A549 (cell line): ENCODE measurements around the gene DNAJC10. TPM values are rescaled to one million over a fixed set of nuclear protein-coding genes. Genes with fewer than 3 reads are reported as not detected.

Experiments
- ATAC-seq, 2 experiments: fragments of 200-7000 bp in 1 of 2; fragments of >200 bp in 1 of 2; cut with Nextera tagmentation in 1 of 2; cut with Tn5 transposase in 1 of 2; 3 replicates each; pipeline versions ENCODE4 v1.8.0 to v1.9.1; 2018 to 2020; ENCODE audit warnings: mild to moderate bottlenecking in 1 of 2, moderate library complexity in 1 of 2
- CTCF ChIA-PET: fragments of 300-600 bp; sonication (Branson Sonifier 250); formaldehyde crosslinking; extraction: SDS; loops from one replicate; lab custom pipeline; 2021; ENCODE audit warnings: antibody characterized with exemption, inconsistent platforms; lab: Yijun Ruan, JAX
- POLR2A ChIA-PET: fragments of 350-600 bp; formaldehyde crosslinking; extraction: SDS; loops from one replicate; lab custom pipeline; 2021; ENCODE audit warnings: antibody characterized with exemption, inconsistent platforms; lab: Yijun Ruan, JAX
- DNase-seq, 2 experiments: peaks; one replicate each; pipeline versions ENCODE4 v3.0.0 to v3.0.0-alpha.2; 2011 to 2016; ENCODE audit warnings: low read depth in 1 of 2, low spot score in 1 of 2
- FAIRE-seq: peaks from 2 replicates; lab custom pipeline; 2011; peaks lifted over from hg19 to GRCh38; lab: Jason Lieb, UNC
- H3K27ac ChIP-seq, 2 experiments: fragments of >200 bp; sonication (Bioruptor Twin); formaldehyde crosslinking; 3 replicates each; pipeline ENCODE4 v1.5.1; 2016 to 2017
- H3K4me1 ChIP-seq: fragments of >200 bp; sonication (Bioruptor Twin); formaldehyde crosslinking; 3 replicates; pipeline ENCODE4 v1.6.1; 2016
- H3K4me2 ChIP-seq: fragments of >200 bp; sonication (Bioruptor Twin); formaldehyde crosslinking; 3 replicates; pipeline ENCODE4 v1.6.1; 2016
- H3K4me3 ChIP-seq: fragments of >200 bp; sonication (Bioruptor Twin); formaldehyde crosslinking; 3 replicates; pipeline ENCODE4 v1.5.1; 2016
- H3K9me3 ChIP-seq: fragments of >200 bp; sonication (Bioruptor Twin); formaldehyde crosslinking; 3 replicates; pipeline ENCODE4 v1.6.1; 2016
- CBX2 ChIP-seq: fragments of 200-600 bp; sonication (generic); IDR thresholded peaks from 2 replicates; pipeline ENCODE4 v1.6.1; 2016; ENCODE audit warnings: low read depth, mild to moderate bottlenecking, borderline replicate concordance
- EHF ChIP-seq: fragments of 250-450 bp; sonication (Bioruptor Pico); IDR thresholded peaks from 2 replicates; pipeline ENCODE4 v1.5.0; 2020; ENCODE audit warnings: mild to moderate bottlenecking
- ESRRA ChIP-seq: fragments of 150-350 bp; IDR thresholded peaks from 2 replicates; pipeline ENCODE4 v1.6.1; 2014; ENCODE audit warnings: mild to moderate bottlenecking, low read length, borderline replicate concordance
- GATA3 ChIP-seq: IDR thresholded peaks from 2 replicates; pipeline ENCODE4 v1.6.1; 2012; ENCODE audit warnings: borderline replicate concordance
- JUN ChIP-seq, 2 experiments: fragments of >200 bp; sonication (Bioruptor Twin); formaldehyde crosslinking; IDR thresholded peaks; 2 replicates in 1 of 2; 3 replicates in 1 of 2; pipeline ENCODE4 v1.6.1; 2016 to 2017
- KDM5A ChIP-seq: fragments of 200-600 bp; sonication (generic); IDR thresholded peaks from 2 replicates; pipeline ENCODE4 v1.6.1; 2016; ENCODE audit warnings: antibody characterized with exemption, mild to moderate bottlenecking
- MAZ ChIP-seq: fragments of 150-350 bp; IDR thresholded peaks from 2 replicates; pipeline ENCODE4 v1.6.1; 2014; ENCODE audit warnings: antibody characterized with exemption, low read depth, low read length, borderline replicate concordance
- MYC ChIP-seq: IDR thresholded peaks from 2 replicates; pipeline ENCODE4 v1.6.1; 2012; ENCODE audit warnings: mild to moderate bottlenecking, inconsistent platforms, low read length, improper control_type of control experiment, borderline replicate concordance
- NFE2L2 ChIP-seq: fragments of 150-350 bp; conservative IDR thresholded peaks from 2 replicates; pipeline ENCODE4 v1.6.1; 2014; ENCODE audit warnings: low read length
- PHF8 ChIP-seq: fragments of 200-600 bp; sonication (generic); IDR thresholded peaks from 2 replicates; pipeline ENCODE4 v1.6.1; 2016; ENCODE audit warnings: low read depth, mild to moderate bottlenecking, antibody characterized with exemption, moderate library complexity, borderline replicate concordance
- POLR2A ChIP-seq: IDR thresholded peaks from 2 replicates; pipeline ENCODE4 v1.6.1; 2012; ENCODE audit warnings: mild to moderate bottlenecking, low read length
- POLR2AphosphoS2 ChIP-seq: conservative IDR thresholded peaks from 2 replicates; pipeline ENCODE4 v1.6.1; 2012; ENCODE audit warnings: low read length, improper control_type of control experiment, inconsistent platforms
- RAD21 ChIP-seq, 2 experiments: fragments of >200 bp in 1 of 2; sonication (Bioruptor Twin) in 1 of 2; formaldehyde crosslinking in 1 of 2; IDR thresholded peaks in 1 of 2; conservative IDR thresholded peaks in 1 of 2; 2 replicates in 1 of 2; 3 replicates in 1 of 2; pipeline ENCODE4 v1.6.1; 2012 to 2018; ENCODE audit warnings: inconsistent platforms in 1 of 2
- RARB ChIP-seq: fragments of 250-450 bp; sonication (Bioruptor Pico); IDR thresholded peaks from 2 replicates; pipeline ENCODE4 v1.8.0; 2021; ENCODE audit warnings: mild to moderate bottlenecking, moderate library complexity
- SMC3 ChIP-seq: fragments of >200 bp; sonication (Bioruptor Twin); formaldehyde crosslinking; IDR thresholded peaks from 3 replicates; pipeline ENCODE4 v1.6.1; 2018; ENCODE audit warnings: inconsistent platforms
- TFCP2L1 ChIP-seq: fragments of 250-450 bp; sonication (Bioruptor Pico); IDR thresholded peaks from 2 replicates; pipeline ENCODE4 v1.5.0; 2021; ENCODE audit warnings: mild to moderate bottlenecking
- TP53 ChIP-seq: fragments of 250-450 bp; sonication (Bioruptor Pico); IDR thresholded peaks from 2 replicates; pipeline ENCODE4 v1.5.0; 2021; ENCODE audit warnings: mild to moderate bottlenecking, moderate library complexity
- ZNF302 ChIP-seq: fragments of 250-450 bp; sonication (Bioruptor Pico); IDR thresholded peaks from 2 replicates; pipeline ENCODE4 v1.9.0; 2021; ENCODE audit warnings: inconsistent platforms, mild to moderate bottlenecking, moderate library complexity
- WGBS: methylation state at CpG from one replicate; pipeline ENCODE4 v1.1.6; 2017; ENCODE audit errors: missing lambda C conversion rate; 5-methylcytosine and 5-hydroxymethylcytosine counted together
- polyA minus RNA-seq: library from RNA; depleted of rRNA, polyadenylated mRNA; stranded (reverse); fragments of >200 nt; gene quantifications from 2 replicates; pipeline ENCODE4 v1.2.3, GENCODE V29; 2011; rRNA and poly(A)+ RNA removed
- polyA plus RNA-seq, 4 experiments: library from polyadenylated mRNA; depleted of rRNA in 3 of 4; stranded (reverse); fragments of >200 nt; fragmentation: RNase III in 1 of 4; extraction: RNeasy Plus Mini Kit Qiagen cat#74134 plus additional on column Dnase treatment in 1 of 4; gene quantifications; 2 replicates in 3 of 4; 3 replicates in 1 of 4; pipeline ENCODE4 v1.2.3, GENCODE V29; 2011 to 2017
- TF ChIP-seq, protein P1 (sequence below): fragments of >200 bp; sonication (Bioruptor Twin); formaldehyde crosslinking; IDR thresholded peaks from 3 replicates; pipeline ENCODE4 v1.6.1; 2016
- TF ChIP-seq, protein P2 (sequence below): IDR thresholded peaks from 2 replicates; pipeline ENCODE4 v1.6.1; 2012
- TF ChIP-seq, protein P3 (sequence below): fragments of >200 bp; sonication (Bioruptor Twin); formaldehyde crosslinking; IDR thresholded peaks from 3 replicates; pipeline ENCODE4 v1.5.1; 2016

Gene DNAJC10, protein sequence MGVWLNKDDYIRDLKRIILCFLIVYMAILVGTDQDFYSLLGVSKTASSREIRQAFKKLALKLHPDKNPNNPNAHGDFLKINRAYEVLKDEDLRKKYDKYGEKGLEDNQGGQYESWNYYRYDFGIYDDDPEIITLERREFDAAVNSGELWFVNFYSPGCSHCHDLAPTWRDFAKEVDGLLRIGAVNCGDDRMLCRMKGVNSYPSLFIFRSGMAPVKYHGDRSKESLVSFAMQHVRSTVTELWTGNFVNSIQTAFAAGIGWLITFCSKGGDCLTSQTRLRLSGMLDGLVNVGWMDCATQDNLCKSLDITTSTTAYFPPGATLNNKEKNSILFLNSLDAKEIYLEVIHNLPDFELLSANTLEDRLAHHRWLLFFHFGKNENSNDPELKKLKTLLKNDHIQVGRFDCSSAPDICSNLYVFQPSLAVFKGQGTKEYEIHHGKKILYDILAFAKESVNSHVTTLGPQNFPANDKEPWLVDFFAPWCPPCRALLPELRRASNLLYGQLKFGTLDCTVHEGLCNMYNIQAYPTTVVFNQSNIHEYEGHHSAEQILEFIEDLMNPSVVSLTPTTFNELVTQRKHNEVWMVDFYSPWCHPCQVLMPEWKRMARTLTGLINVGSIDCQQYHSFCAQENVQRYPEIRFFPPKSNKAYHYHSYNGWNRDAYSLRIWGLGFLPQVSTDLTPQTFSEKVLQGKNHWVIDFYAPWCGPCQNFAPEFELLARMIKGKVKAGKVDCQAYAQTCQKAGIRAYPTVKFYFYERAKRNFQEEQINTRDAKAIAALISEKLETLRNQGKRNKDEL
- polyA plus RNA-seq (2011; rRNA removed) (99.9 and 126 TPM in 2 replicates), polyA plus RNA-seq (2017; fragmentation: RNase III; extraction: RNeasy Plus Mini Kit Qiagen cat#74134 plus additional on column Dnase treatment) (64.1 to 70.1 TPM (median 66.7 TPM) in 3 replicates), polyA minus RNA-seq (37.1 and 39.8 TPM in 2 replicates)
- polyA plus RNA-seq (2012; cell fraction: cytosol; rRNA removed) = 16.1 TPM in 2 replicates
- 8.9 and 17.0 TPM in 2 replicates for polyA plus RNA-seq (2012; cell fraction: nucleus; rRNA removed)

DNA sequence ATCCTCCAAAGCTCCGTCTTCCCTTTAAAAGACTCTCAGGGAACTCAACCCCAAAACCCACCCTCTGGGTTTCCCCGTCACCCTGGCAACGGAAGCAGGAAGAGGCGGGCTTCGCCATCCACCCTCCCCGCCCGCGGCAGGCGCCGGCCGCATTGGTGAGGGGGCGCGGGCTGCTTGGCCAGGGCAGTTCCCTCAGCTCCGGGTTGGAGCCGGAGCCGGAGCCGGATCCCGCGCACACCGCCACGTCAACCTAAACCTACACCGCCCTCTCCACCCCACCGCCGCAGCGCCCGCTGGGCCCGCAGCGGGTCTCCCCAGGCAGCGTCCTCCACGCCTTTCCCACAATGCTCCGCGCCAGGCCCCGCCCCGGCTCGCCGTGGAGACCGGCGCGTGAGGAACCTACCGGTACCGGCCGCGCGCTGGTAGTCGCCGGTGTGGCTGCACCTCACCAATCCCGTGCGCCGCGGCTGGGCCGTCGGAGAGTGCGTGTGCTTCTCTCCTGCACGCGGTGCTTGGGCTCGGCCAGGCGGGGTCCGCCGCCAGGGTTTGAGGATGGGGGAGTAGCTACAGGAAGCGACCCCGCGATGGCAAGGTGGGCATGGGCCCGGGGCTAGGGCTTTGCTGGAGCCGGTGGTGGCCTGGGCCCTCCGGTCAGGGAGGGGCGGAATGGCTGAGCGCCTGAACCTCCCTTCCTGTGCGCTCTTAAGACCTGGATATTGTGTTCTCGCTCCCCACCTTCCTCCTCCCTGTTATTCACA lies at the start of gene DNAJC10:
DNAJC10 (plus strand) TSS at position 366 of the 758 bp plus-strand sequence. CDS start 1,830 bp downstream, outside the sequence.
- 2% methylated on average over 13 of the region's 69 CpGs for WGBS
- peak within 1 kb of the TSS; percentile 89 for H3K4me2 ChIP-seq
- DNase-seq (peak; percentile 71 to 89), ATAC-seq (peak; percentile 96), FAIRE-seq (no peak)
- peak within 1 kb of the TSS; percentile 97 for H3K4me3 ChIP-seq
- peak within 1 kb of the TSS; percentile 92 to 97 for H3K27ac ChIP-seq
- 0 out of 2 replicates have a peak, but pooled peaks have one; percentile 10 for TF ChIP-seq TFCP2L1 (CRISPR knock-in tag)
- peak; percentile 72; the same call in 1 of the 2 replicates for TF ChIP-seq MYC
- peak; percentile 85 to 92; a peak in 4 of 5 replicates for TF ChIP-seq JUN (IDR thresholded peaks at IDR 0.05)
- no peak for TF ChIP-seq GATA3
- TF ChIP-seq ZNF302 = no peak
- TF ChIP-seq, protein P1, sequence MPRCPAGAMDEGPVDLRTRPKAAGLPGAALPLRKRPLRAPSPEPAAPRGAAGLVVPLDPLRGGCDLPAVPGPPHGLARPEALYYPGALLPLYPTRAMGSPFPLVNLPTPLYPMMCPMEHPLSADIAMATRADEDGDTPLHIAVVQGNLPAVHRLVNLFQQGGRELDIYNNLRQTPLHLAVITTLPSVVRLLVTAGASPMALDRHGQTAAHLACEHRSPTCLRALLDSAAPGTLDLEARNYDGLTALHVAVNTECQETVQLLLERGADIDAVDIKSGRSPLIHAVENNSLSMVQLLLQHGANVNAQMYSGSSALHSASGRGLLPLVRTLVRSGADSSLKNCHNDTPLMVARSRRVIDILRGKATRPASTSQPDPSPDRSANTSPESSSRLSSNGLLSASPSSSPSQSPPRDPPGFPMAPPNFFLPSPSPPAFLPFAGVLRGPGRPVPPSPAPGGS = peak; percentile 74
- TF ChIP-seq, protein P2, sequence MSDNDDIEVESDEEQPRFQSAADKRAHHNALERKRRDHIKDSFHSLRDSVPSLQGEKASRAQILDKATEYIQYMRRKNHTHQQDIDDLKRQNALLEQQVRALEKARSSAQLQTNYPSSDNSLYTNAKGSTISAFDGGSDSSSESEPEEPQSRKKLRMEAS = peak; percentile 69
- TF ChIP-seq TP53 = 0 out of 2 replicates have a peak, but pooled peaks have one; percentile 64
- peak; percentile 42; the same call in 1 of the 2 replicates for TF ChIP-seq KDM5A
- no peak for TF ChIP-seq NFE2L2
- peak; percentile 98 for TF ChIP-seq POLR2A
- peak; percentile 86 for TF ChIP-seq PHF8
- H3K4me1 ChIP-seq = peaks cover 20% of the 10 kb centered on the region
- no peaks in the 10 kb centered on the region for H3K9me3 ChIP-seq
- ChIA-PET POLR2A (interaction anchor here (0.5 to 1.6 kb wide), 12 partner anchors 9 to 1735 kb away, joined by 3 to 4 read pairs (median 4); no protein-coding TSS in a partner anchor), CTCF (interaction anchor here (1.3 to 3.4 kb wide), 3 partner anchors 47 to 264 kb away, joined by 4 to 12 read pairs (median 5); no protein-coding TSS in a partner anchor)

DNA sequence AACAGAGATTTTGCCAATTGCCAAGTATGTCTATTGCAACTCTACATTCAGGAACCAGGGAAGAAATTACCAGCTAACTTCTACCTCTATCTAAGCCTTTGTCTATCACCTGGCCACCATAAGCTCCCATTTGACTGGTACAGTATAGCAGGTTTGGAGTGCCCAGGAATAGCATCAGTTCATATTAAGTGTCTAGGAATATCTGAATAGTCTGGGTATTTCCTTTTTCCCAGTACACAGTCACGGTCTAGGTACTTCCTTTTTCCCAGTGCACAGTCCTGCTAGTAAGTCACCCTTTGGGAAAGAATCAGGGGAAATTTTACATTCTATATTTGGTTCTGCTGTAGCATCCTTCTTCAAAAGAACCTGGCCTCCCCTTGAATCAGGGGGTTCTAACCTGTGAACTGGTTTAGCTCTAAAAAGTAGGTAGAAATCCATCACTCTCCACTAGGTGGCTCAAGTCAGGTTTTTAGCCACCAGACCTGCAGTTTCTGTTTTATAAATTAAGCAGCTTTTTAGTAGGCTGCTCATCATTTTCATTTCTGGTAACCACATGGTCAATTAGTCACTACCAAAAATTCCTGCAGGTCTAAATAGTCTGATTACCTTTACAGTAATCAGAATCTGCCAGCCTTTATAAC lies 49.3 kb upstream of the DNAJC10 start:
- Histone ChIP-seq H3K4me1 (no peaks in the 10 kb centered on the region), H3K4me2 (no peak overlapping the region), H3K27ac (no peak overlapping the region), H3K4me3 (no peak overlapping the region), H3K9me3 (no peaks in the 10 kb centered on the region)
- TF ChIP-seq ESRRA (no peak), POLR2AphosphoS2 (no peak), RAD21 (conservative IDR thresholded peaks at IDR 0.05 in 1 of 2, IDR thresholded peaks at IDR 0.05 in 1 of 2) (peak; percentile 25 to 34; a peak in 2 of 5 replicates), CBX2 (no peak), RARB (CRISPR knock-in tag) (no peak), TP53 (no peak), EHF (CRISPR knock-in tag) (no peak), MAZ (no peak), SMC3 (peak; percentile 35; the same call in 2 of the 3 replicates)
- TF ChIP-seq, protein P3, sequence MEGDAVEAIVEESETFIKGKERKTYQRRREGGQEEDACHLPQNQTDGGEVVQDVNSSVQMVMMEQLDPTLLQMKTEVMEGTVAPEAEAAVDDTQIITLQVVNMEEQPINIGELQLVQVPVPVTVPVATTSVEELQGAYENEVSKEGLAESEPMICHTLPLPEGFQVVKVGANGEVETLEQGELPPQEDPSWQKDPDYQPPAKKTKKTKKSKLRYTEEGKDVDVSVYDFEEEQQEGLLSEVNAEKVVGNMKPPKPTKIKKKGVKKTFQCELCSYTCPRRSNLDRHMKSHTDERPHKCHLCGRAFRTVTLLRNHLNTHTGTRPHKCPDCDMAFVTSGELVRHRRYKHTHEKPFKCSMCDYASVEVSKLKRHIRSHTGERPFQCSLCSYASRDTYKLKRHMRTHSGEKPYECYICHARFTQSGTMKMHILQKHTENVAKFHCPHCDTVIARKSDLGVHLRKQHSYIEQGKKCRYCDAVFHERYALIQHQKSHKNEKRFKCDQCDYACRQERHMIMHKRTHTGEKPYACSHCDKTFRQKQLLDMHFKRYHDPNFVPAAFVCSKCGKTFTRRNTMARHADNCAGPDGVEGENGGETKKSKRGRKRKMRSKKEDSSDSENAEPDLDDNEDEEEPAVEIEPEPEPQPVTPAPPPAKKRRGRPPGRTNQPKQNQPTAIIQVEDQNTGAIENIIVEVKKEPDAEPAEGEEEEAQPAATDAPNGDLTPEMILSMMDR = peak; percentile 48
- CTCF ChIA-PET = interaction anchor here (0.7 to 2.4 kb wide), 14 partner anchors 9 to 480 kb away, joined by 3 to 12 read pairs (median 4); partner anchors contain the start of gene DNAJC10
- 85% methylated on average over 1 of the region's 1 CpG for WGBS
- ATAC-seq (peak; percentile 75 to 87; a peak in 4 of 6 replicates), FAIRE-seq (no peak), DNase-seq (peak; percentile 10 to 29)
- POLR2A ChIA-PET = interaction anchor here (0.6 to 0.7 kb wide), 2 partner anchors 49 to 50 kb away, joined by 4 read pairs; no protein-coding TSS in a partner anchor
